Nephron progenitor cell (in vitro differentiated cells): ENCODE data around the gene NCKAP5.

Source experiments
- DNase-seq: peaks from one replicate; pipeline ENCODE4 v3.0.0; 2021
- H3K27ac Mint-ChIP-seq: 2 replicates; pipeline ENCODE4 v1.8.0; 2021; ENCODE audit warnings: mild to moderate bottlenecking, moderate library complexity, mixed read lengths
- H3K27me3 Mint-ChIP-seq: 2 replicates; pipeline ENCODE4 v1.8.0; 2021; ENCODE audit warnings: mild to moderate bottlenecking, low read depth, mixed read lengths; ENCODE audit not compliant: poor library complexity
- H3K36me3 Mint-ChIP-seq: 2 replicates; pipeline ENCODE4 v1.8.0; 2021; ENCODE audit warnings: low read depth, mixed read lengths
- H3K4me1 Mint-ChIP-seq: 2 replicates; pipeline ENCODE4 v1.8.0; 2021; ENCODE audit warnings: mixed read lengths
- H3K4me3 Mint-ChIP-seq: 2 replicates; pipeline ENCODE4 v1.8.0; 2021; ENCODE audit warnings: mild to moderate bottlenecking, moderate library complexity, mixed read lengths
- H3K9me3 Mint-ChIP-seq: 2 replicates; pipeline ENCODE4 v1.8.0; 2021; ENCODE audit warnings: mild to moderate bottlenecking, moderate library complexity, mixed read lengths
- TF ChIP-seq, protein P1 (sequence below): fragments of 200-600 bp; sonication (generic); IDR thresholded peaks from 2 replicates; pipeline ENCODE4 v1.5.0; 2021; ENCODE audit warnings: antibody characterized with exemption

NCKAP5 gene

DNA sequence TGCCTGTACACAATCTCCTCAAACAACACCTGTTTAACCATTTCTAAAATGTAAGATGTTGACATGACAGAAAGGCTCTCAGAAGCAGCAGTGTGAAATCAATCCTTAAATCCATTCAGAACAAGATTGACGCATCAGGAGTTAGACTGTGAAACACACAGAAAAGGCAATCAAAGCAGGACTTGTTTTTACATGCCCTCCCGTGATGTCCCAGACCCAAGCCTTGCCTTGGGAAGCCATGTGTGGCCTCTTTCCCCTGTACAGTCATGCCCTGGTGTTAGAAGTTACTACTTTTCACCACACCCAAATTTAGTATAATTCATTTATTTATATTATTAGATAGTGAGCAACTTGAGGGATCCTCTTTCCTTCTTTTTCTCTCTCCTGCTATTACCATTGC, 115.7 kb downstream of the NCKAP5 start:
- H3K9me3 Mint-ChIP-seq: no peaks in the 10 kb centered on the region
- H3K27ac Mint-ChIP-seq: no peak overlapping the region
- H3K4me3 Mint-ChIP-seq: no peak overlapping the region
- H3K36me3 Mint-ChIP-seq: no peaks in the 10 kb centered on the region
- no peak for DNase-seq
- TF ChIP-seq, protein P1, sequence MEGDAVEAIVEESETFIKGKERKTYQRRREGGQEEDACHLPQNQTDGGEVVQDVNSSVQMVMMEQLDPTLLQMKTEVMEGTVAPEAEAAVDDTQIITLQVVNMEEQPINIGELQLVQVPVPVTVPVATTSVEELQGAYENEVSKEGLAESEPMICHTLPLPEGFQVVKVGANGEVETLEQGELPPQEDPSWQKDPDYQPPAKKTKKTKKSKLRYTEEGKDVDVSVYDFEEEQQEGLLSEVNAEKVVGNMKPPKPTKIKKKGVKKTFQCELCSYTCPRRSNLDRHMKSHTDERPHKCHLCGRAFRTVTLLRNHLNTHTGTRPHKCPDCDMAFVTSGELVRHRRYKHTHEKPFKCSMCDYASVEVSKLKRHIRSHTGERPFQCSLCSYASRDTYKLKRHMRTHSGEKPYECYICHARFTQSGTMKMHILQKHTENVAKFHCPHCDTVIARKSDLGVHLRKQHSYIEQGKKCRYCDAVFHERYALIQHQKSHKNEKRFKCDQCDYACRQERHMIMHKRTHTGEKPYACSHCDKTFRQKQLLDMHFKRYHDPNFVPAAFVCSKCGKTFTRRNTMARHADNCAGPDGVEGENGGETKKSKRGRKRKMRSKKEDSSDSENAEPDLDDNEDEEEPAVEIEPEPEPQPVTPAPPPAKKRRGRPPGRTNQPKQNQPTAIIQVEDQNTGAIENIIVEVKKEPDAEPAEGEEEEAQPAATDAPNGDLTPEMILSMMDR: no peak
- no peaks in the 10 kb centered on the region for H3K4me1 Mint-ChIP-seq
- no peaks in the 10 kb centered on the region for H3K27me3 Mint-ChIP-seq

DNA sequence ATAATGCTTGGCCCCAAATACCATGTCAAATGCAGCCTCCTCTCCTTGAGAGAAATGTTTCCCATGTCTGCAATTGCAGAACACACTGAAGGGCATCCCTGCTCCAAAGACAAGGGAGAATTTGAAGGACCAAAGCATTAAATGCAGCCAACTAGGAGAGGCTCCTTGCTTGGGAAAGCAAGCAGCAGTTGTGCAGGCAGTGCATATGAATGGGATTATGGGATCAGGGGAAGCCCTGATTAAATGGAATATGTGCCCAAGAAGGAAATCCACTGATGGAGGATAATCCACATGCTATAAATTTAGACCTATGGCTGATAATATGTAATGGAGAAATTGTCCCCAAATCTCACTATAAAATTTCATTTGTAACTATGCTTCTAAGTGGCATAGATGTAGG, 116.1 kb downstream of the NCKAP5 start:
- H3K27me3 Mint-ChIP-seq: no peaks in the 10 kb centered on the region
- no peak overlapping the region for H3K27ac Mint-ChIP-seq
- TF ChIP-seq, protein P1: no peak
- DNase-seq: no peak
- H3K4me1 Mint-ChIP-seq: no peaks in the 10 kb centered on the region
- no peaks in the 10 kb centered on the region for H3K9me3 Mint-ChIP-seq
- no peak overlapping the region for H3K4me3 Mint-ChIP-seq
- no peaks in the 10 kb centered on the region for H3K36me3 Mint-ChIP-seq

DNA sequence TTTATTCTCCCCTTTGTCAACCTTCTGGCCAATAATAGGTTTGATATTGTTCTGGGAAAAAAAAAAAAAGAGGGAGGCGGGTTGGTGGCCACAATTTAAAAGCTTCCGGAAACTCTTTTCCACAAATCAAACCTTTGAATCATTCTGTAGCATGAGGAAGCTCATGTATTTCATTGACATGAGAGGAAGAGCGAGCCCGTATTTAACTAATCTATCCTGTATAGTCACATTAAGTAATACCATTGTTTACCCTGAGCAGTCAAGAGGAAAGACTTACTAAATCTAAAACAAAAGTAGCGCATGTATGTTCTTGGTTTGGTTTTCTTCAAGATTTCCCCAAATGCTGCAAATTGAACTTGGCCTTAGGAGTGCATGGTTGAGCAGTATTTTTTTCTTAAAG, 120.1 kb downstream of the NCKAP5 start:
- H3K9me3 Mint-ChIP-seq: no peaks in the 10 kb centered on the region
- no peak for DNase-seq
- no peaks in the 10 kb centered on the region for H3K27me3 Mint-ChIP-seq
- no peak overlapping the region for H3K27ac Mint-ChIP-seq
- peaks cover 6% of the 10 kb centered on the region for H3K4me1 Mint-ChIP-seq
- no peak overlapping the region for H3K4me3 Mint-ChIP-seq
- TF ChIP-seq, protein P1: no peak
- H3K36me3 Mint-ChIP-seq: no peaks in the 10 kb centered on the region

DNA sequence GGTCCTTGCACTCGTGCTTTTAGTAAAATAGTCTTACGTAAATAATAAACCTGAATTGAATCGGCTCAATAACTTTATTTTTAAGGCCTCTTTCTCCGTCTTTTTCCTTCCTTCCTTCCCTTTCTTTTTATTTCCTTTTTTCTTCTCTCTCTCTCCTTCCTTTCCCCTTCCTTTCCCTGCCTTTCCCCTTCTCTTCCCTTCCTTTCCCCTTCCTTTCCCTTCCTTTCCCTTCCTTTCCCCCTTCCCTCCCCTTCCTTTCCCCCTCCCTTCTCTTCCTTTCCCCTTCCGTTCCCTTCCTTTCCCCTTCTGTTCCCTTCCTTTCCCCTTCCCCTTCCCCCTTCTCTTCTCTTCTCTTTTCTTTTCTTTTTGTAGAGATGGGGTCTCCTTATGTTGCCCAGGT, 121.0 kb downstream of the NCKAP5 start:
- H3K27ac Mint-ChIP-seq: no peak overlapping the region

DNA sequence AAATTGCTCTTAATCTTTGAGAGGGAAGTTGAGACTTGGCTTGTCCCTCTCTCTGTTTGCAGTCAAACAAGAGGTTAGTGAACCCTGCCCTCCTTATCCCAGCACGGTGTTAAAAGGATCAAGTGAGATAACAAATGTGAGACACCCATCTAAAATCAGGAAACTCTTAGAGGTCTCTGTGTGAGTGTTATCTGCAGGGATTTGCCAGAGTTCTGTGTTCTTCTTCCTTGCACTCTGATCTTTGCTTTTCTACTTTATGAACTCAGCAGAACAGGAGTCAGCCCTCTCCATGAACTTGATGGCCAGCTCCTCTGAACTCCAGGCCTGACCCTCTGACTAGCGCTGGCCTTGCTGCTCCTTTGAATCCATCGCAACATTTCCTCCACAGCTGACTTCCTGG, 123.8 kb downstream of the NCKAP5 start:
- peak overlapping the region; percentile 41 for H3K27ac Mint-ChIP-seq
- H3K9me3 Mint-ChIP-seq: no peaks in the 10 kb centered on the region
- TF ChIP-seq, protein P1: no peak
- H3K27me3 Mint-ChIP-seq: no peaks in the 10 kb centered on the region
- peaks cover 6% of the 10 kb centered on the region for H3K4me1 Mint-ChIP-seq
- H3K4me3 Mint-ChIP-seq: no peak overlapping the region
- no peak for DNase-seq
- no peaks in the 10 kb centered on the region for H3K36me3 Mint-ChIP-seq

More for the DNA sequence above, 121.0 kb downstream of the NCKAP5 start:
- Mint-ChIP-seq H3K36me3 (no peaks in the 10 kb centered on the region), H3K4me1 (peaks cover 6% of the 10 kb centered on the region), H3K27me3 (no peaks in the 10 kb centered on the region), H3K9me3 (no peaks in the 10 kb centered on the region), H3K4me3 (no peak overlapping the region)
- TF ChIP-seq, protein P1: no peak
- DNase-seq: no peak

DNA sequence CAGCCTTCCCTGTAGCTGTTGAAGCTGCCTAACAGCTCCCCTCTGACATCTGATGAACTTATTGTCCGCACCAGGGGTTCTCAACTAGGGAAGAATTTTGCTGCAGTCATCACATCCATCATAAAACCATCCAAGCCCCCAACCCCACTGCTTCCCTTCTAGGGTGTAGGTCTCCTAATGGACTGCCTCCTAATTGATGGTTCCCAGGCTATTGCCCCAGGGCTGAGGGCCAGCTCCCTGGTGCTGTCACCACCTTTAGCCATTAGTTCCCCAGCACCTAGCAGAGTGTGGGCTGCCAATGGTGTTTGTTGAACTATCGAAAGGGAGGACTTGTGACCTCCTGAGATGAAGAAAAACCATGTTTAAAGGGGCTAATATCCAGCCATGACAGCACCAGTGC, 125.9 kb downstream of the NCKAP5 start:
- no peak overlapping the region for H3K27ac Mint-ChIP-seq
- no peak for DNase-seq
- no peak overlapping the region for H3K4me3 Mint-ChIP-seq
- no peaks in the 10 kb centered on the region for H3K27me3 Mint-ChIP-seq
- H3K9me3 Mint-ChIP-seq: no peaks in the 10 kb centered on the region
- TF ChIP-seq, protein P1: no peak
- H3K36me3 Mint-ChIP-seq: no peaks in the 10 kb centered on the region
- peaks cover 14% of the 10 kb centered on the region for H3K4me1 Mint-ChIP-seq
